GM19099 (cell line): Measurements from ENCODE around the gene MRPL34.

Experiments
- POLR2A ChIP-seq: IDR thresholded peaks from 3 replicates; pipeline ENCODE4 v1.6.1; 2011; ENCODE audit warnings: low read depth; ENCODE audit not compliant: insufficient read length; ENCODE audit errors: extremely low read depth

MRPL34 gene

GRCh38 chr19:17318966-17319365 is 13.3 kb downstream of the MRPL34 start:
- TF ChIP-seq POLR2A: no peak

GRCh38 chr19:17319473-17320238 is 14.0 kb downstream of the MRPL34 start:
- TF ChIP-seq POLR2A: no peak

GRCh38 chr19:17320435-17320834 is 14.8 kb downstream of the MRPL34 start:
- no peak for TF ChIP-seq POLR2A

- no peak for TF ChIP-seq POLR2A
Observed at GRCh38 chr19:17321655-17322489, 16.2 kb downstream of the MRPL34 start.

GRCh38 chr19:17322854-17323253 is 17.2 kb downstream of the MRPL34 start:
- no peak for TF ChIP-seq POLR2A

- no peak for TF ChIP-seq POLR2A
Observed at GRCh38 chr19:17323300-17323963, 17.8 kb downstream of the MRPL34 start.

- TF ChIP-seq POLR2A: no peak
Observed at GRCh38 chr19:17323964-17324332, 18.3 kb downstream of the MRPL34 start.

- no peak for TF ChIP-seq POLR2A
Observed at GRCh38 chr19:17324357-17325114, 18.9 kb downstream of the MRPL34 start.

- no peak for TF ChIP-seq POLR2A
Observed at GRCh38 chr19:17325133-17325532, 19.5 kb downstream of the MRPL34 start.

GRCh38 chr19:17325881-17326594 is 20.4 kb downstream of the MRPL34 start:
- TF ChIP-seq POLR2A: no peak

GRCh38 chr19:17326595-17326966 is 20.9 kb downstream of the MRPL34 start:
- no peak for TF ChIP-seq POLR2A

GRCh38 chr19:17327068-17327653 is 21.5 kb downstream of the MRPL34 start:
- no peak for TF ChIP-seq POLR2A

GRCh38 chr19:17327654-17328516 is 22.2 kb downstream of the MRPL34 start:
- TF ChIP-seq POLR2A: no peak
